Liver (tissue), 9 donors: ENCODE data around the gene CYP24A1. TPM values are rescaled to one million over a fixed set of nuclear protein-coding genes. Genes with fewer than 3 reads are reported as not detected.

ENCODE experiments used
- DNase-seq: peaks from one replicate; pipeline ENCODE4 v3.0.0-alpha.2; 2017; ENCODE audit warnings: low spot score
- H3K27ac ChIP-seq, 2 donors: one replicate each; pipeline ENCODE4 v1.7.0; 2013; ENCODE audit warnings: inconsistent platforms in 2 of 2, low read length in 2 of 2, control low read depth in 1 of 2, low read depth in 1 of 2, mild to moderate bottlenecking in 1 of 2
- H3K27me3 ChIP-seq, 4 donors: one replicate each; pipeline versions ENCODE4 v1.6.1 to v1.7.0; 2013; ENCODE audit warnings: low read length in 3 of 4, inconsistent platforms in 1 of 4, mild to moderate bottlenecking in 1 of 4, moderate library complexity in 1 of 4; ENCODE audit not compliant: control insufficient read depth in 4 of 4, insufficient read depth in 4 of 4
- H3K36me3 ChIP-seq, 4 donors: one replicate each; pipeline versions ENCODE4 v1.6.1 to v1.7.0; 2013; ENCODE audit warnings: low read length in 3 of 4, mild to moderate bottlenecking in 3 of 4, low read depth in 1 of 4, moderate library complexity in 1 of 4; ENCODE audit not compliant: control insufficient read depth in 4 of 4, insufficient read depth in 3 of 4
- H3K4me1 ChIP-seq, 4 donors: one replicate each; pipeline versions ENCODE4 v1.6.1 to v1.7.0; 2013; ENCODE audit warnings: low read length in 3 of 4, mild to moderate bottlenecking in 3 of 4, moderate library complexity in 1 of 4; ENCODE audit not compliant: control insufficient read depth in 4 of 4, insufficient read depth in 4 of 4
- H3K4me3 ChIP-seq, 3 donors: one replicate each; pipeline versions ENCODE4 v1.6.1 to v1.7.0; 2013; ENCODE audit warnings: low read length in 3 of 3, control low read depth in 1 of 3, low read depth in 1 of 3, mild to moderate bottlenecking in 1 of 3
- H3K9ac ChIP-seq, 2 donors: one replicate each; pipeline ENCODE4 v1.7.0; 2013; ENCODE audit warnings: low read length in 2 of 2, mild to moderate bottlenecking in 2 of 2, moderate library complexity in 2 of 2, control low read depth in 1 of 2, low read depth in 1 of 2
- H3K9me3 ChIP-seq, 4 donors: one replicate each; pipeline versions ENCODE4 v1.6.1 to v1.7.0; 2013; ENCODE audit warnings: low read length in 3 of 4; ENCODE audit not compliant: control insufficient read depth in 4 of 4
- ATF3 ChIP-seq: IDR thresholded peaks from 2 replicates; pipeline ENCODE4 v1.6.1; 2016; ENCODE audit warnings: antibody characterized with exemption
- CTCF ChIP-seq: fragments of 150-350 bp; IDR thresholded peaks from 2 replicates; pipeline ENCODE4 v1.5.1; 2017; ENCODE audit warnings: improper control_type of control experiment, low read depth, low read length; ENCODE audit not compliant: missing input control
- EGR1 ChIP-seq, 2 donors: IDR thresholded peaks; 2 replicates each; pipeline ENCODE4 v1.6.1; 2016 to 2018; ENCODE audit warnings: antibody characterized with exemption in 2 of 2, low read depth in 2 of 2
- FOXA1 ChIP-seq: IDR thresholded peaks from 2 replicates; pipeline ENCODE4 v1.6.1; 2016; ENCODE audit warnings: antibody characterized with exemption
- FOXA2 ChIP-seq: IDR thresholded peaks from 2 replicates; pipeline ENCODE4 v1.6.1; 2016; ENCODE audit warnings: antibody characterized with exemption
- GABPA ChIP-seq, 2 donors: IDR thresholded peaks in 1 of 2; conservative IDR thresholded peaks in 1 of 2; 2 replicates each; pipeline ENCODE4 v1.6.1; 2016; ENCODE audit warnings: antibody characterized with exemption in 2 of 2, mild to moderate bottlenecking in 1 of 2, moderate library complexity in 1 of 2
- HNF4A ChIP-seq, 2 donors: conservative IDR thresholded peaks; 2 replicates each; pipeline ENCODE4 v1.6.1; 2016; ENCODE audit warnings: antibody characterized with exemption in 2 of 2, mild to moderate bottlenecking in 2 of 2
- HNF4G ChIP-seq: IDR thresholded peaks from 2 replicates; pipeline ENCODE4 v1.6.1; 2016; ENCODE audit warnings: antibody characterized with exemption
- JUND ChIP-seq, 2 donors: IDR thresholded peaks; 2 replicates each; pipeline ENCODE4 v1.6.1; 2016; ENCODE audit warnings: antibody characterized with exemption in 2 of 2
- MAX ChIP-seq: IDR thresholded peaks from 2 replicates; pipeline ENCODE4 v1.6.1; 2016; ENCODE audit warnings: antibody characterized with exemption
- NR2F2 ChIP-seq: IDR thresholded peaks from 2 replicates; pipeline ENCODE4 v1.6.1; 2016; ENCODE audit warnings: antibody characterized with exemption
- RAD21 ChIP-seq, 2 donors: IDR thresholded peaks; 2 replicates each; pipeline ENCODE4 v1.6.1; 2016; ENCODE audit warnings: antibody characterized with exemption in 2 of 2, mild to moderate bottlenecking in 2 of 2
- REST ChIP-seq: IDR thresholded peaks from 2 replicates; pipeline ENCODE4 v1.6.1; 2016; ENCODE audit warnings: antibody characterized with exemption, mild to moderate bottlenecking
- RXRA ChIP-seq, 2 donors: IDR thresholded peaks; 2 replicates each; pipeline ENCODE4 v1.6.1; 2017 to 2018; ENCODE audit warnings: antibody characterized with exemption in 2 of 2, mild to moderate bottlenecking in 1 of 2
- SP1 ChIP-seq: IDR thresholded peaks from 2 replicates; pipeline ENCODE4 v1.6.1; 2018; ENCODE audit warnings: antibody characterized with exemption, mild to moderate bottlenecking
- TAF1 ChIP-seq: conservative IDR thresholded peaks from 2 replicates; pipeline ENCODE4 v1.6.1; 2016; ENCODE audit warnings: antibody characterized with exemption, mild to moderate bottlenecking
- YY1 ChIP-seq: IDR thresholded peaks from 2 replicates; pipeline ENCODE4 v1.6.1; 2016; ENCODE audit warnings: antibody characterized with exemption, mild to moderate bottlenecking
- WGBS: extraction: QIAGEN DNeasy Blood & Tissue Kit; methylation state at CpG from one replicate; pipeline ENCODE4 v1.1.7; 2013; 5-methylcytosine and 5-hydroxymethylcytosine counted together
- polyA plus RNA-seq, 2 donors: library from polyadenylated mRNA; stranded (reverse) in 1 of 2; unstranded in 1 of 2; fragments of 200-250 nt in 1 of 2; fragments of >200 nt in 1 of 2; fragmentation: Nextera tagmentation in 1 of 2; extraction: Ambion mirVana in 1 of 2; gene quantifications; one replicate each; pipeline versions ENCODE4 v1.2.1 to v1.2.3, GENCODE V29; 2013 to 2015
- total RNA-seq, 2 donors: library from RNA; depleted of rRNA; stranded (reverse); fragments of >200 nt; gene quantifications; one replicate each; pipeline ENCODE4 v1.2.3, GENCODE V29; 2014
- donor health status: healthy.
- donor health status: healthy.
- donor health status: healthy.
- donor health status: healthy.
- donor health status: healthy.

The CYP24A1 gene
- total and polyA plus RNA-seq, 4 donors, result not detected

- Histone ChIP-seq H3K9ac (no peak overlapping the region), H3K36me3 (no peaks in the 10 kb centered on the region), H3K4me1 (peaks cover 5 to 22% (median 12%) of the 10 kb centered on the region in 4 donors), H3K9me3 (no peaks in the 10 kb centered on the region), H3K27ac (no peak overlapping the region), H3K4me3 (no peak overlapping the region), H3K27me3 (peaks cover 5 to 15% (median 8%) of the 10 kb centered on the region in 4 donors)
- DNase-seq, result no peak
- TF ChIP-seq HNF4G (no peak), RXRA (IDR thresholded peaks at IDR 0.05) (no peak), ATF3 (no peak), REST (no peak), TAF1 (no peak), MAX (no peak), HNF4A (conservative IDR thresholded peaks at IDR 0.05) (no peak), YY1 (no peak), JUND (IDR thresholded peaks at IDR 0.05) (no peak), NR2F2 (no peak), SP1 (no peak), CTCF (no peak), EGR1 (IDR thresholded peaks at IDR 0.05; ENCODE audit: low read depth in 2 of 2) (no peak), FOXA1 (no peak), RAD21 (IDR thresholded peaks at IDR 0.05) (no peak), FOXA2 (no peak), GABPA (IDR thresholded peaks at IDR 0.05 in 1 of 2, conservative IDR thresholded peaks at IDR 0.05 in 1 of 2) (no peak)
- WGBS, result 56% methylated on average over 3 of the region's 3 CpGs
Observed at GRCh38 chr20:54170963-54171362, 2.8 kb downstream of the CYP24A1 start.

GRCh38 chr20:54170026-54170471, 3.7 kb downstream of the CYP24A1 start:
- TF ChIP-seq TAF1 (no peak), MAX (no peak), ATF3 (no peak), GABPA (IDR thresholded peaks at IDR 0.05 in 1 of 2, conservative IDR thresholded peaks at IDR 0.05 in 1 of 2) (no peak), CTCF (no peak), FOXA2 (no peak), YY1 (no peak)
- Histone ChIP-seq H3K36me3 (no peaks in the 10 kb centered on the region), H3K27me3 (peaks cover 5 to 15% (median 8%) of the 10 kb centered on the region in 4 donors)

More at GRCh38 chr20:54170026-54170471, 3.7 kb downstream of the CYP24A1 start:
- Histone ChIP-seq H3K4me1 (peaks cover 5 to 22% (median 12%) of the 10 kb centered on the region in 4 donors), H3K27ac (no peak overlapping the region), H3K9ac (no peak overlapping the region), H3K4me3 (no peak overlapping the region), H3K9me3 (no peaks in the 10 kb centered on the region)
- WGBS, result 69% methylated on average over 4 of the region's 4 CpGs
- no peak for DNase-seq
